Stomach (tissue), 4 donors: ENCODE results near the gene ZNF770.

Experiments
- CTCF ChIP-seq, 7 experiments: fragments of 450-650 bp in 4 of 7; fragments of 200-600 bp in 3 of 7; sonication (generic) in 3 of 7; IDR thresholded peaks; one replicate each; pipeline ENCODE4 v1.5.1; 2016 to 2019; ENCODE audit warnings: antibody characterized with exemption in 7 of 7, control low read depth in 2 of 7, mild to moderate bottlenecking in 1 of 7
- EP300 ChIP-seq: sonication (generic); formaldehyde crosslinking; IDR thresholded peaks from one replicate; pipeline ENCODE4 v1.6.1; 2017; ENCODE audit warnings: antibody characterized with exemption
- POLR2A ChIP-seq, 4 donors: fragments of 450-650 bp; IDR thresholded peaks; one replicate each; pipeline ENCODE4 v1.6.1; 2016; ENCODE audit warnings: antibody characterized with exemption in 4 of 4, control low read depth in 2 of 4, mild to moderate bottlenecking in 1 of 4, moderate library complexity in 1 of 4
- POLR2AphosphoS5 ChIP-seq, 3 donors: sonication (generic); formaldehyde crosslinking; IDR thresholded peaks; one replicate each; pipeline ENCODE4 v1.6.1; 2016; ENCODE audit warnings: antibody characterized with exemption in 3 of 3

DNA sequence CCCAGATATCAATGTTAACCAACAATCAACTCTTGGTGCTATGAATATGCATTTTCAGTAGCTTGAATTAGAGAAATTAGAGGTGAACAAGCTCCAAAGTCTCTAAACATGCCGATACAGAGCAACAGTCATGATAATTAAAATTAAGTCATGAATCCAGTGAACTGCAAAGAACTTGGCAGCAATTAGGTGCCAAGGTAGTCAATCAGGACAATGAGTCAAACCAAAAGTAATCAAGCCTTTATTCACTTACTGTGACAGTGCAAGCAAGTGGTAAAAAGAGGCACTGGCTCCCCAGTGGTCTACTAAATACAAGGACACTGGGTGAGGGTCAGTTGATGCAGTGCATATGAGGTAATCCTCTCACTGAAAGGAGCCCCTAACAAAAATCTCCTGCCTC, 1.8 kb downstream of the ZNF770 start:
- TF ChIP-seq CTCF (IDR thresholded peaks at IDR 0.05) (no peak), POLR2A (IDR thresholded peaks at IDR 0.05) (no peak), POLR2AphosphoS5 (IDR thresholded peaks at IDR 0.05) (no peak), EP300 (no peak)
